NCI-H446 treated with DMSO at 0.1 percent for 48 hours (cell line): ENCODE measurements around the gene CR2.
"Not testable (repeated sequence)": the region's sequence is repeated elsewhere in the genome, so short reads cannot be mapped to it uniquely, and the experiment has no call there.

ENCODE experiments used
- DNase-seq: peaks from one replicate; lab custom pipeline; 2025; lab: John Stamatoyannopoulos, UW

CR2 gene

DNA sequence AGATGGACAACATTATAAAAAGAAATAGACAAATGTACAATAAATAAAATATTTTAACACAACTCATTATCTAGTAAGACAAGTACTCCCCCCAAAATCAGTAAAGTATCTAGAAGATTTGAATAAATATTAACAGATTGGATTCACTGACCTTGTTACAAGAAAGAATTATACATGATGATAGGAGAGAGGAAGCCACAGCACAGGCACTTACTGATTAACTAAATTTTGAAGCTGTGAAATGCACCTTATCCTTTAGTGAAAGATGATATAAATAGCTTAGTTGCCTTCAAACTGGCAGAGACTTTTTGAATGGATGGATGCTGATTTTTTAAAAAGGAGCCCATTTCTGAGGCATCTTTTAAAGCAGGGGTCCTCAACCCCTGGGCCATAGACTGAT is 50.3 kb downstream of the CR2 start:
- DNase-seq: no peak

DNA sequence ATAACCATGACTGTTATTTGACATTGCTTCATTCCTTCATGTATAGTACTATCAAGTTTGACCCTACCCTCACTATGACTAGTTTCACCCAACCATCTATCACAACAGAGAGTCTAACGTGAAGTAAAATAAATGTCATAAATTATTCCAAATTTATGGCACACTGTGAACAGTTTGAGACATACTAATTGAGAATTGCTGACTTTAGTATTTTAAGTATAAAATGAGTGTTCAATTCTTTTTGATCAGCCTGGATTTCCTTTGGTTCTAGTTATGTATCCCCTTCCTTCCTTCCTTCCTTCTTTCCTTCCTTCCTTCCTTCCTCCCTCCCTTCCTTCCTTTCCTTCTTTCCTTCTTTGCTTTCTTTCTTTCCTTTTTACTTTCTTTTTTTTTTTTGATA is 56.3 kb downstream of the CR2 start:
- DNase-seq: no peak

DNA sequence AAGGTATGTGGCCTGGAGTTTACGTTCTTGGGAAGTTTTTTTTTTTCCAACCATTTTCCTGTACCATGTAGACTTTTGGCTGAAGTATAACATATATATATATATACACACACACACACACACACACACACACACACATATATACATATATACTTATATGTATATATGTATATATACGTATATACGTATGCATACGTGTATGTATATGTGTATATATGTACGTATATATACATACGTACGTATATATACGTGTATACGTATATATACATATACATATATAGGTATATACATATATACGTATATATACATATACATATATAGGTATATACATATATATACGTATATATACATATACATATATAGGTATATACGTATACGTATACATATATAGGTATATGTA is 60.8 kb downstream of the CR2 start:
- DNase-seq: no peak

DNA sequence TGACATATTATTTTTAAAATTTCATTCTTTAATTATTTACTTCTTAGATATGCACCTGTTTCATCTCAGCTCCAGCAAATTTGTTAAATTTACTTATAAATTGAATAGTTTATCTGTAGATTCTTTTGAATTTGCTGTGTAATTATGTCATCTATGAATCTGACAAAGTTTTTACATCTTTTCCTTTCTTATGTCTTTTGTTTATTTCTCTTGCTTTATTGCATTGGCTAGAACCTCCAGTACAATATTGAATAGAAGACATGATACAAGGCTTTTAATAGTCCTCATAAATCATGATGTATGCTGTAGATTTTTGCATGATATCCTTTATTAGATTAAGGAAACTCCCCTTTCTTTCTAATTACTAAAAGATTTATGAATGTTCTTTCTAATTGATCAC is 62.6 kb downstream of the CR2 start:
- DNase-seq: no peak

DNA sequence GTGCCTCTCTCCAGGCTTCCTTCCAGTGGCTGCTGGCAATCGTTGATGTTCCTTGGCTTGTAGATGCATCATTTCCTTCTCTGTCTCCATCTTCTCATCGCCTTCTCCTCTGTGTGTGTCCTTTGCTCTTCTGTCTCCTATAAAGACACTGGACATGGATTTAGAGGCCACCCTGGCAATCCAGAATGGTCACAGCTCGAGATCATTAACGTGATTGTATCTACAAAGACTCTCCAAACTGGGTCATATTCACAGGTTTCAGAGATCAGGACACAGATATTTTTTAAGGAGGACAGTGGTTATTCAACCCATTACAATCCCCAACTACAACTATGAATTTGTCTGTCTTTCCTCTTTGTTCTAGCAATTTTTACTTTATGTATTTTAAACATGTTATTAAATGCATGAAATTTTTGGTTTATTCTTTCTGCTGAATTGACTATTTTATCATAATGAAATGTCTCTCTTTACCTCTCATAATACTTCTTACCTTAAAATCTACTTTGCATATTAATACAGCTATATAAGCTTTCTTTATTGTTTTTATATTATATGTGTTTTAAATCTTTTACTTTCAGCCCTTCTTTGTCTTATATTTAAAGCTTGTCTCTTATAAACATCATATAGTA is 64.6 kb downstream of the CR2 start:
- DNase-seq: no peak

DNA sequence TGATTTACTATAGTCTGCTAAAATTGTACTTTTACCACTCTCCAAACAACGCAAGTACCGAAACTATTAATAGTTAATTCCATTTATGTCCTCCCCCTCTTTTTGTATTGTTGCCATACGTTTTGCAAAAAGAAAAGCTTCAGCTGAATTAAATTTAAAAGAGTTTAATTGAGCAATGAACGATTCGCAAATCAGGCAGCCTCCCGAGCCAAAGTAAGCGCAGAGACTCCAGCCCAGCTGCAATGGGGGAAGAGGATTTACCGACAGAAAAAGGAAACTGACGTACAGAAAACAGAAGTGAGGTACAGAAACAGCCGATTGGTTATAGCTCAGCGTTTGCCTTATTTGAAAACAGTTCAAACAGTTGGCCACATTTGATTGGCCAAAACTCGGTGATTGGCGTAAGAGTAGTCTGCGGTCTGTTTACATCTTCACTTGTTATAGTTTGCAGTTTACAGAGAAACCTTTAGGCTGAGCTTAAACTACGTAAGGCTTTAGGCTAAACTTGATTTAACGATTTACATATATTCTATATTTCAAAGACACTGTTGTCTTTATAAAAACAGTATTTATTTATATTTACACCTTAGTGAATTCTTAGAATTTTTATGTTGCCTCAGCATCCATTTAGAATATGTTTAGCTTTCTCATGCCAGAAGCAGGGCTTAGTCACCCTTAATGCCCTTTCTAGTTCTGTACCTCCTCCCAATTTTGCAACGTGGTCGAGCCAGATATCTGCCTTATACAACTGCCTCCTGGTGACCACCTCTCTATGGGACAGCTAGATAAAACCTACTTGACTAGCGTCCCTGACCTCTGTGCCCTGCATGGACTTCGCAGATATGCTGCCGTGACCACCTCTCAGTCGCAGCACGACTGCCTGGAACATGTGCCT is 65.6 kb downstream of the CR2 start:
- DNase-seq: no peak

DNA sequence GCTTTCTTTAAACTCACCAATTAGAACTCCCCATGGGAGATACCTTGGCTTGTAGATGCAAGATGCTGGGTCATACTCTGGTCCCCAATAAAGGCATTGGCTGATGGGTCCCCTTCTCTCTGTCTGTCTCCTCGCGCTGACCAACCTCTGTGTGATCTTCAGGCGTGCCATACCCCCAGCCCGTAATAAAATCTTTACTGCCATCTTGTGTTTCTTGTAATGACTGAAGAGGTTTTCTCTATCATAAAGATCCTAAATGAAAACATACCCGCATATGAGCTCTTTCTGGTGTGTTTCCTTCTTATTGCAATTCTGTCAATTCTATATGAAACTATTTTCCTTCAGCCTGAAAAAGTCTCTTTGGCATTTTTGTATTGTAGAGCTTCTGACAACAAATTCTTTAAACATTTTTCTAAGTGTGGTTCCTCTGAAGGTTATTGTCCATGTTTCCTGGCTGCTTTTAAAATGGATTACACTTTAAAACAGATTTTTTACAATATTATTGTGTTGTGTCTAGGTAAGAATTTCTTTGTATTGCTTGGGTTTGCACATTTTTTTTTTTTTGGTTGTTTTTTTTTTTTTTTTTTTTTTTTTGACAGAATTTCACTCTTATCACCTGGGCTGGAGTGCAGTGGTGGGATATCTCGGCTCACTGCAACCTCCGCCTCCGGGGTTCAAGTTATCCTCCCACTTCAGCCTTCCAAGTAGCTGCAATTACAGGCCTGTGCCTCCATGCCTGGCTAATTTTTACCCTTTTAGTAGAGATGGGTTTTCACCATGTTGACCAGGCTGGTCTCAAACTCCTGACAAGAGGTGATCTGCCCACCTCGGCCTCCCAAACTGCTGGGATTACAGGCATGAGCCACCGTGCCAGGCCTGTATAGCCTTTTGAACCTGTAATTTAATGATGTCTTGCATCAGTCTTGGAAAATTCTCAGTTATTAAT is 66.5 kb downstream of the CR2 start:
- not testable (repeated sequence) for DNase-seq

DNA sequence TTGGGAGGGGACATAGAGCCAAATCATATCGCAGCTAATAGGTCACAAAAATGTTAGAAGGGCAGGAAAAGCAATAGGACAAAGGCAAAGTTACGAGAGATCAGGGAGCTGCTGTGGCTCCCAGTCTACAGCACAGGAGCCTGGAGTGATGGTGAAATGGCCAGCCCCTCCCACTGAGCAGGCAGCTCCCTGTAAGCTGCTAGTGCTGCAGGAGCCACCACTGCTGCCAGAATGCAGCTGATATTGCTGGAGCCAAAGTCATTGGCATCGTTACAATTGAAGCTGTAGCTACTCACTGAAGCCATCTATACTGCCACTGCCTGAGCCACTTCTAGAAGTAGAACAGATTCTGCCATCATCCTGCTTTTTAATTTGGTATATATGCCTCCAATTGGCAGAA is 71.1 kb downstream of the CR2 start:
- not testable (repeated sequence) for DNase-seq

DNA sequence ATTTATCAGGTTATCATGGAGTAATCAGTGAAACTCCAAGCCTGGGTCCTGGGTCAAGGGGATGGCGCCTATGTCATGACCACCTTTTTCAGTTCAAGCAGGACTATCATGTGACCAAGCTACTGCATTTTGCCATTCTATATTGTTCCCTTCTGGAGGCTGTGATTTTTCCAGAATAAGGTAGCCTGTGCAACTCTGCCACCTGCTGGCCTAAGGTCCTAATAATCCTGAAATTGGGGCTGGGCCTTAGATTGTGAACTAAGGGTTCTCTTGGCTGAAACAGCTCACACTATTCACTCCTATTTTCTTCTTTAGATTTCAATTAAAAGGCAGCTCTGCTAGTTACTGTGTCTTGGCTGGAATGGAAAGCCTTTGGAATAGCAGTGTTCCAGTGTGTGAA is 74.3 kb downstream of the CR2 start:
- DNase-seq: not testable (repeated sequence)

DNA sequence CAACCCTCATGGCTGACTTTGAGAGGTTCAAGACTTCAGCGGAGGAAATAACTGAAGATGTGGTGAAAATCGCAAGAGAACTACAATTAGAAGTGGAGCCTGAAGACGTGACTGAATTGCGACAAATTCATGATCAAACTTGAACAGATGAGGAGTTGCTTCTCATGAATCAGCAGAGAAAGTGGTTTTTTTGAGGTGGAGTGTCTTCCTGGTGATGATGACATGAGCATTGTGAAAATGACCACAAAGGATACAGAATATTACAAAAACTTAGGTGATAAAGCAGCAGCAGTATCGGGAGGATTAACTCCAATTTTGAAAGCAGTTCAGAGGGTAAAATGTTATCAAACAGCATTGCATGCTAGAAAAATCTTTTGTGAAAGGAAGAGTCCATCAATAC is 82.1 kb downstream of the CR2 start:
- DNase-seq: not testable (repeated sequence)
